Activated T-helper 17 cell treated with anti-CD3 and anti-CD28 coated beads, Interleukin-2, amount 50 U/mL, for 72 hours (primary cell): ENCODE data around the gene COQ4. TPM values are rescaled to one million over a fixed set of nuclear protein-coding genes. Genes with fewer than 3 reads are reported as not detected.
"Not testable (repeated sequence)": the region's sequence is repeated elsewhere in the genome, so short reads cannot be mapped to it uniquely, and the experiment has no call there.

ENCODE experiments used
- ATAC-seq: fragments of 150-1000 bp; cut with Tn5 transposase; replicated peaks from 2 replicates; pipeline ENCODE4 v1.10.0; 2021; ENCODE audit warnings: mild to moderate bottlenecking, moderate library complexity
- H3K27ac Mint-ChIP-seq: one replicate; pipeline ENCODE4 v1.8.0; 2022; ENCODE audit warnings: mixed read lengths
- H3K27me3 Mint-ChIP-seq: one replicate; pipeline ENCODE4 v1.8.0; 2022; ENCODE audit warnings: mixed read lengths
- H3K36me3 Mint-ChIP-seq: one replicate; pipeline ENCODE4 v1.8.0; 2022; ENCODE audit warnings: low read depth, mild to moderate bottlenecking, mixed read lengths
- H3K4me1 Mint-ChIP-seq: one replicate; pipeline ENCODE4 v1.8.0; 2022; ENCODE audit warnings: mixed read lengths
- H3K4me3 Mint-ChIP-seq: one replicate; pipeline ENCODE4 v1.8.0; 2022; ENCODE audit warnings: mild to moderate bottlenecking, mixed read lengths
- H3K9me3 Mint-ChIP-seq: one replicate; pipeline ENCODE4 v1.8.0; 2022; ENCODE audit warnings: mixed read lengths
- total RNA-seq, 2 donors: library from RNA; stranded (reverse); gene quantifications; one replicate each; pipeline ENCODE4 v1.2.3, GENCODE V29; 2022

COQ4 gene
- total RNA-seq, 2 donors from 2014 or later = 30.8 to 44.4 TPM

DNA sequence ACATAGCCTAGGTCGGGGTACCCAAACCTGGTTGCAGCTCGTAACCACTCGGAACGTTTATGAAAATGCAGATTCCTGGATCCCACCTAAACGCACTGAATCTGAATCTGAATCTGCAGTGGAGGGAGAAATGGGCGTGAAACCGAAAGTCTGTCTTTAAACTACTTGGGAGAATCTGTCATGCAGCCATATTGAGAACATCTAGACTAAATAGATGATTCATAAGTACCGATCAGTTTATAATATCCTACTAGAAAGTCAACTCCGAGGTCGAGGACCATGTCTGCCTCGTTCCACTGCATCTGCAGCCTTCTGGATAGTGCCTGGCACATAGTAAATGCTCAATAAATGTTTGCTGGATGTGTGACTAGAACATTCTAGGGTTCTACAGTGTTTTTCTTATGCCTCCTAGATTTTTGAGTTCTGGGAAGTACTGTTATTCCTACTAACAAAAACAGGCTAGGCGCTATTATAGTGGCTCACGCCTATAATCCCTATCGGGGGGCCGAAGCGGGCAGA is 632 bp downstream of the COQ4 start:
- peak; percentile 38 for ATAC-seq
- H3K9me3 Mint-ChIP-seq = no peaks in the 10 kb centered on the region
- no peaks in the 10 kb centered on the region for H3K27me3 Mint-ChIP-seq
- peak overlapping the region; percentile 98 for H3K27ac Mint-ChIP-seq
- H3K4me1 Mint-ChIP-seq = peaks cover 8% of the 10 kb centered on the region
- peak overlapping the region; percentile 88 for H3K4me3 Mint-ChIP-seq
- H3K36me3 Mint-ChIP-seq = peaks cover 39% of the 10 kb centered on the region

DNA sequence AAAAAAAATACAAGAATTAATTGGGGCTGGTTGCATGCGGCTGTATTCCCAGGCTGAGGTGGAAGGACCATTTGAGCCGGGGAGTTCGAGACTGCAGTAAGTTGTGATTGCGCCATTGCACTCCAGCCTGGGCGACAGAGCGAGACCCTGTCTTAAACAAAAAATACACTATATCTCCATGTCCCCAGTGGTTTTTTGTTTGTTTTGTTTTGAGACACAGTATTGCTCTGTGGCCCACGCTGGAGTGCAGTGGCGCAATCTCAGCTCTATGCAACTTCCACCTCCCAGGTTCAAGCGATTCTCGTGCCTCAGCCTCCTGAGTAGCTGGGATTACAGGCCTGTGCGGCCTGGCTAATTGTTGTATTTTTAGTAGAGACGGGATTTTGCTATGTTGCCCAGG is 1.2 kb downstream of the COQ4 start:
- peaks cover 39% of the 10 kb centered on the region for H3K36me3 Mint-ChIP-seq
- no peak for ATAC-seq
- no peaks in the 10 kb centered on the region for H3K9me3 Mint-ChIP-seq
- peak overlapping the region; percentile 98 for H3K27ac Mint-ChIP-seq
- H3K4me1 Mint-ChIP-seq = peaks cover 8% of the 10 kb centered on the region
- peak overlapping the region; percentile 88 for H3K4me3 Mint-ChIP-seq
- no peaks in the 10 kb centered on the region for H3K27me3 Mint-ChIP-seq

DNA sequence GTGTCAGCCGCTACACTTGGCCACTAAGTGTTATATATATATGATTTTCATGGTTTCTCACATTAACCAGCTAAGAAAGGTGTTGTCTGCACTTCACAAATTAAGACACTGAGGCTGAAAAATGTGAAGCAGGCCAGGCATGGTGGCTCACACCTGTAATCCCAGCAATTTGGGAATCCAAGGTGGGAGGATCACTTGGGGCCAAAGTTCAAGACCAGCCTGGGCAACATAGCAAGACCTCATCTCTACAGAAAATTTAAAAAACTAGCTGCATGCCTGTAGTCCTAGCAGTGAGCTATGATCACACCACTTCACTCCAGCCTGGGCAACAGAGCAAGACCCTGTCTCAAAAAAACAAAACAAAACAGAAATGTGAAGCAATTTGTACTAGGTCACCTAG is 1.8 kb downstream of the COQ4 start:
- ATAC-seq = no peak
- Mint-ChIP-seq H3K9me3 (no peaks in the 10 kb centered on the region), H3K4me3 (peak overlapping the region; percentile 88), H3K27me3 (no peaks in the 10 kb centered on the region), H3K36me3 (peaks cover 39% of the 10 kb centered on the region), H3K4me1 (peaks cover 8% of the 10 kb centered on the region), H3K27ac (peak overlapping the region; percentile 33)

GRCh38 chr9:128325629-128326028 is 3.0 kb downstream of the COQ4 start:
- Mint-ChIP-seq H3K4me3 (no peak overlapping the region), H3K9me3 (no peaks in the 10 kb centered on the region), H3K4me1 (peaks cover 8% of the 10 kb centered on the region), H3K27me3 (no peaks in the 10 kb centered on the region), H3K36me3 (peaks cover 32% of the 10 kb centered on the region), H3K27ac (peak overlapping the region; percentile 28)
- ATAC-seq = no peak

DNA sequence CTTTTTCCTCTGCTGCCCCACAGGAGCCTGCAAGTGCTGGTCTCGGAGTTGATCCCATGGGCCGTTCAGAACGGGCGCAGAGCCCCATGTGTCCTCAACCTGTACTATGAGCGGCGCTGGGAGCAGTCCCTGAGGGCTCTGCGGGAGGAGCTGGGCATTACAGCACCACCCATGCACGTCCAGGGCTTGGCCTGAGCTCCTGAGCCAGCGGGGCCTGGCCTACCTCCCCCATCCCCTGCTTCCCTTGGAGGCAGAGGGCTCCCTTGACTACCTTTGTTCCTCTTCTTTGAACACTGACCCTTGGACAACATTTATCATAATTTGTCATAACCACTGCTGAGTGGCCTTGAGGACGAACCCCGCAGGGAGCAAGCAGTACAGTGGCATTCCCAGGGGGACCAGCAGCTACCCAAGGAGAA is 10.8 kb downstream of the COQ4 start:
- Mint-ChIP-seq H3K27me3 (no peaks in the 10 kb centered on the region), H3K4me1 (no peaks in the 10 kb centered on the region), H3K36me3 (peaks cover 12% of the 10 kb centered on the region), H3K9me3 (no peaks in the 10 kb centered on the region), H3K4me3 (no peak overlapping the region), H3K27ac (no peak overlapping the region)
- no peak for ATAC-seq

GRCh38 chr9:128335161-128335560 is 12.5 kb downstream of the COQ4 start:
- H3K27me3 Mint-ChIP-seq = no peaks in the 10 kb centered on the region
- H3K4me1 Mint-ChIP-seq = no peaks in the 10 kb centered on the region
- H3K27ac Mint-ChIP-seq = no peak overlapping the region
- H3K36me3 Mint-ChIP-seq = peaks cover 12% of the 10 kb centered on the region
- H3K4me3 Mint-ChIP-seq = no peak overlapping the region
- H3K9me3 Mint-ChIP-seq = no peaks in the 10 kb centered on the region
- ATAC-seq = no peak

GRCh38 chr9:128335914-128336313 is 13.3 kb downstream of the COQ4 start:
- no peak overlapping the region for H3K27ac Mint-ChIP-seq
- peaks cover 12% of the 10 kb centered on the region for H3K36me3 Mint-ChIP-seq
- H3K4me1 Mint-ChIP-seq = no peaks in the 10 kb centered on the region
- no peaks in the 10 kb centered on the region for H3K27me3 Mint-ChIP-seq
- no peaks in the 10 kb centered on the region for H3K9me3 Mint-ChIP-seq
- no peak overlapping the region for H3K4me3 Mint-ChIP-seq
- no peak for ATAC-seq

DNA sequence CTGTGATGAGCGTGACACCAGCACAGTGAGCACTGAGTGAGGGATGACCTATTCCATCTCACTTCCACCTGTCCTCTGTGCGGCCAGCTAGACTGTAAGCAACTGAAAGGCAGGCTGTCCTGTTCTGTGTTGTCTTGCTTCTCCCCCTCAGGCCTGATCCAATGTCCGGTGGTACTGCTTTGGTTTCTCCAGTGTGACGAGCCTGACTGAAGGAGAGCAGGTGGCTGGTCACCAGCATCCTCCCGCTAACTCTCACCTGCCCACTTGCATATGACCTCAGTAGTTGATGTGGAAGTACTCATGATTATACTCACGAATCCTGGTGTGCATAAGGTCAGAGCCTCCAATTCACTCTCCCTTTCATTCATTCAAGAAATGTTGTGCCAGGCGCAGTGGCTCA is 15.3 kb downstream of the COQ4 start:
- Mint-ChIP-seq H3K4me3 (no peak overlapping the region), H3K27ac (no peak overlapping the region), H3K9me3 (no peaks in the 10 kb centered on the region), H3K36me3 (peaks cover 11% of the 10 kb centered on the region), H3K4me1 (peaks cover 6% of the 10 kb centered on the region), H3K27me3 (no peaks in the 10 kb centered on the region)
- no peak for ATAC-seq

DNA sequence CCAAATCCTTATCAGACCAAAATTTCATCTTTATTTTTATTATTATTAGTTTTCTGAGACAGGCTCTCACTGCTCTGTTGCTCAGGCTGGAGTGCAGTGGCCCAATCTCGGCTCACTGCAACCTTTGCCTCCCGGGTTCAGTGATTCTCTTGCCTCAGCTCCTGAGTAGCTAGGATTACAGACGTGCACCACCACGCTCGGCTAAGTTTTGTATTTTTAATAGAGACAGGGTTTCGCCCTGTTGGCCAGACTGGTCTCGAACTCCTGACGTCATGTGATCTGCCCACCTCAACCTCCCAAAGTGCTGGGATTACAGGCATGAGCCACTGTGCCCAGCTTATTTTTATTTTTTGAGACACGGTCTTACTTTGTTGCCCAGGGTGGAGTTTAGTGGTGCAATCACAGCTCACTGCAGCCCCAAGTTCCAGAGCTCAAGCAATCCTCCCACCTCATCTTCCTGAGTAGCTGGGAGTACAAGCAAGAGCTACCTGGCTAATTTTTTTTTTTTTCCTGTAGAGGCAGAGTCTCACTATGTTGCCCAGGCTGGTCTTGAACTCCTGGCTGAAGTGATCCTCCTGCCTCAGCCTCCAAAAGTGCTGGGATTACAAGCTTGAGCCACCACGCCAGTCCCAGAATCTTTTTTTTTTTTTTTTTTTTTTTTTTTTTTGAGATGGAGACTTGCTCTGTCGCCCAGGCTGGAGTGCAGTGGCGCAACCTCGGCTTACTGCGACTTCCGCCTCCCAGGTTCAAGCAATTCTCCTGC is 16.4 kb downstream of the COQ4 start:
- not testable (repeated sequence) for H3K27me3 Mint-ChIP-seq, ATAC-seq, H3K27ac Mint-ChIP-seq, H3K4me1 Mint-ChIP-seq, H3K9me3 Mint-ChIP-seq
- Mint-ChIP-seq H3K36me3 (peaks cover 13% of the 10 kb centered on the region), H3K4me3 (peak overlapping the region; percentile 73)

- H3K4me1 Mint-ChIP-seq = peaks cover 6% of the 10 kb centered on the region
- no peaks in the 10 kb centered on the region for H3K27me3 Mint-ChIP-seq
- no peaks in the 10 kb centered on the region for H3K9me3 Mint-ChIP-seq
- peaks cover 19% of the 10 kb centered on the region for H3K36me3 Mint-ChIP-seq
- peak within 1 kb of the TSS; percentile 83 for H3K27ac Mint-ChIP-seq
- ATAC-seq = peak; percentile 95
- peak within 1 kb of the TSS; percentile 87 for H3K4me3 Mint-ChIP-seq
Measured at GRCh38 chr9:128339761-128340690, 17.4 kb downstream of the COQ4 start, which contains the start of gene SLC27A4. SLC27A4 (plus strand) TSS chr9:128340527; CDS start chr9:128343133, 2,606 bp downstream.

- Mint-ChIP-seq H3K36me3 (peaks cover 20% of the 10 kb centered on the region), H3K27ac (peak overlapping the region; percentile 83), H3K4me3 (peak overlapping the region; percentile 87), H3K27me3 (no peaks in the 10 kb centered on the region), H3K9me3 (no peaks in the 10 kb centered on the region), H3K4me1 (peaks cover 6% of the 10 kb centered on the region)
- ATAC-seq = peak; percentile 15
Measured at GRCh38 chr9:128340691-128341434, 18.2 kb downstream of the COQ4 start.

DNA sequence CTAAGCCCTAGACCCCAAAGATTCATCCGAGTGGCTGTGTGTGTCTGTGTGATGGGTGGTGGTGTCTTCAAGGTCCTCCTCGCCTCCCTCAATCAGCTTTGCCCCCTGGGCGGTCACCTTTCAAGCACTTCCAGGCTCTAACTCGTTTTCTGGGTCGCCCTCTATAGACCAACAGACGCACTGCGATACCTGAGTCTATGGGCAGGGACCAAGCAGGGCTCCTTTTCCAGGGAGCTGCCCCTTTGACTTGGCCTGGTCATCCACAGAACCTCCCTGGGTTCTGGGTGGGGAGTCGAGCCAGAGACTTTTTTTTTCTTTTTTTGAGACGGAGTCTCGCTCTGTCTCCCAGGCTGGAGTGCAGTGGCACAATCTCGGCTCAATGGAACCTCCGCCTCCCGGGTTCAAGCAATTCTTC is 18.8 kb downstream of the COQ4 start:
- Mint-ChIP-seq H3K4me3 (peak overlapping the region; percentile 87), H3K4me1 (peaks cover 6% of the 10 kb centered on the region), H3K36me3 (peaks cover 26% of the 10 kb centered on the region), H3K27me3 (no peaks in the 10 kb centered on the region), H3K9me3 (no peaks in the 10 kb centered on the region), H3K27ac (peak overlapping the region; percentile 83)
- peak; percentile 57 for ATAC-seq

GRCh38 chr9:128342971-128343680 is 20.5 kb downstream of the COQ4 start:
- no peaks in the 10 kb centered on the region for H3K27me3 Mint-ChIP-seq
- H3K27ac Mint-ChIP-seq = no peak overlapping the region
- no peak overlapping the region for H3K4me3 Mint-ChIP-seq
- peaks cover 6% of the 10 kb centered on the region for H3K4me1 Mint-ChIP-seq
- H3K9me3 Mint-ChIP-seq = no peaks in the 10 kb centered on the region
- ATAC-seq = no peak
- peaks cover 43% of the 10 kb centered on the region for H3K36me3 Mint-ChIP-seq
